GM06990 (cell line): ENCODE data around the gene DMD.

ENCODE experiments used
- DNase-seq: peaks from one replicate; pipeline ENCODE4 v3.0.0-alpha.2; 2011; ENCODE audit not compliant: insufficient read length; ENCODE audit errors: extremely low read depth
- H3K27me3 ChIP-seq: replicated peaks from 2 replicates; pipeline ENCODE4 v1.6.0; 2011; ENCODE audit warnings: low read length; ENCODE audit not compliant: control insufficient read depth, insufficient read depth
- H3K36me3 ChIP-seq: 2 replicates; pipeline ENCODE4 v1.5.1; 2011; ENCODE audit warnings: low read length; ENCODE audit not compliant: control insufficient read depth, insufficient read depth
- H3K4me3 ChIP-seq: replicated peaks from 2 replicates; pipeline ENCODE4 v1.5.1; 2011; ENCODE audit warnings: low read depth, mild to moderate bottlenecking, control low read depth, low read length
- TF ChIP-seq, protein P1 (sequence below): IDR thresholded peaks from 2 replicates; pipeline ENCODE4 v1.5.1; 2011; ENCODE audit warnings: low read length, control low read depth, mild to moderate bottlenecking, inconsistent platforms; ENCODE audit not compliant: insufficient read depth, poor library complexity, severe bottlenecking

The DMD gene

DNA sequence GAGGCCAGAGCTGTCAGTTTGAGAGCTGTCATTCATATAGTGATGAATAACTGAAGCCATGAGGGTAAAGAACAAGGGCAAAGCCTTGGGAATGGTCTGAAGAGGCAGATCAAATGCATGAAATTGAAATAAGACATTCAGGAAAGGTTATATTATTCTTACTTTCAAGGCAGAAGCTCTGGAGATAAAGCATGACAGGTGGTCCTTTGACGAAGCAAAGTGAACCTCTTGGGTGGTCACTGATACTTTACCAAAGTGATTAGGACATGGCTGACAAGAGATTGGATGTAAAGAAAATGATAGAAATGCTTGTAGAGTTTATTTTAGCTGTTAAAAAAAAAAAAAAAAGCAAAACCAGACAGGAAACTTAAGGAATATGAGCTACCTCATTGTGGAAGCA, 1505.5 kb downstream of the DMD start:
- TF ChIP-seq, protein P1, sequence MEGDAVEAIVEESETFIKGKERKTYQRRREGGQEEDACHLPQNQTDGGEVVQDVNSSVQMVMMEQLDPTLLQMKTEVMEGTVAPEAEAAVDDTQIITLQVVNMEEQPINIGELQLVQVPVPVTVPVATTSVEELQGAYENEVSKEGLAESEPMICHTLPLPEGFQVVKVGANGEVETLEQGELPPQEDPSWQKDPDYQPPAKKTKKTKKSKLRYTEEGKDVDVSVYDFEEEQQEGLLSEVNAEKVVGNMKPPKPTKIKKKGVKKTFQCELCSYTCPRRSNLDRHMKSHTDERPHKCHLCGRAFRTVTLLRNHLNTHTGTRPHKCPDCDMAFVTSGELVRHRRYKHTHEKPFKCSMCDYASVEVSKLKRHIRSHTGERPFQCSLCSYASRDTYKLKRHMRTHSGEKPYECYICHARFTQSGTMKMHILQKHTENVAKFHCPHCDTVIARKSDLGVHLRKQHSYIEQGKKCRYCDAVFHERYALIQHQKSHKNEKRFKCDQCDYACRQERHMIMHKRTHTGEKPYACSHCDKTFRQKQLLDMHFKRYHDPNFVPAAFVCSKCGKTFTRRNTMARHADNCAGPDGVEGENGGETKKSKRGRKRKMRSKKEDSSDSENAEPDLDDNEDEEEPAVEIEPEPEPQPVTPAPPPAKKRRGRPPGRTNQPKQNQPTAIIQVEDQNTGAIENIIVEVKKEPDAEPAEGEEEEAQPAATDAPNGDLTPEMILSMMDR: no peak
- DNase-seq: no peak
- Histone ChIP-seq H3K36me3 (no peaks in the 10 kb centered on the region), H3K27me3 (no peaks in the 10 kb centered on the region), H3K4me3 (no peak overlapping the region)

DNA sequence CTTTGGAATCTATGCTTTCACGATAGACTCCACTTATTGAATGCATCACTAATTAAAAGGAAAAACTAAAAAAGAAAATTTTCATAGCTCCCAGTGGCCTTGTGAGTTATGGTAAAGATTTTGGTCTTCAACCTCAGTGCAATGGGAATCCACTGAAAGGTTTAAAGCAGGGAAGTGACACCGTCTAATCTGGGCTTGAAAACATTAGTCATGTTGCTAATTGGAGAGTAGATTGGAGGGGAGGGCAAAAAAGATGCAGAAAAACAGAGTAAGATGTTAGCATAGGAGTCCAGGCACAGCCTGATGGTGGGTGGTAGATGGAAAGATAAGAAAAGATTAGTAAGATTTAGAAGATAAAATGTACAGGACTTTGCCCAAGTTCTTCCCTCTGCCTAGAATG, 1506.4 kb downstream of the DMD start:
- no peaks in the 10 kb centered on the region for H3K27me3 ChIP-seq
- H3K36me3 ChIP-seq: no peaks in the 10 kb centered on the region
- H3K4me3 ChIP-seq: no peak overlapping the region
- TF ChIP-seq, protein P1: no peak
- DNase-seq: no peak

DNA sequence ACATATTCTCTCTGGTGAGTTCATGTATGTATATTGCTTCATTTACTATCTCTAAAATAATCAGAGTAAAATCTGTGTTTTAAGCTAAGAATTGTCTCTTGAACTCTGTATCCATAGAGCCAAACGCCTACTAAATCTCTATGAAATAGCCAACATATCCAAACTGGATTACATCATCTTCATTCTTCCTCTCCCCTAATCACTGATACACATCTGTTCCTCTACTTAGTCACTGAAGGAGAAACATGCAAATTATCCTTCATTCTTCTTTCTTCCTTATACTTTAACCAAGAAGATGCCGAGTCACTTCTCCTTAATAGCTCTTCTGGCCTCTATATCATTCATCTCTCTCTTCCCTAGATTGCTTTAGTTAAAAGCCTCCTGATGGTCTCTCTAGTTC, 1509.1 kb downstream of the DMD start:
- Histone ChIP-seq H3K36me3 (no peaks in the 10 kb centered on the region), H3K27me3 (no peaks in the 10 kb centered on the region), H3K4me3 (no peak overlapping the region)
- DNase-seq: no peak
- TF ChIP-seq, protein P1: no peak

DNA sequence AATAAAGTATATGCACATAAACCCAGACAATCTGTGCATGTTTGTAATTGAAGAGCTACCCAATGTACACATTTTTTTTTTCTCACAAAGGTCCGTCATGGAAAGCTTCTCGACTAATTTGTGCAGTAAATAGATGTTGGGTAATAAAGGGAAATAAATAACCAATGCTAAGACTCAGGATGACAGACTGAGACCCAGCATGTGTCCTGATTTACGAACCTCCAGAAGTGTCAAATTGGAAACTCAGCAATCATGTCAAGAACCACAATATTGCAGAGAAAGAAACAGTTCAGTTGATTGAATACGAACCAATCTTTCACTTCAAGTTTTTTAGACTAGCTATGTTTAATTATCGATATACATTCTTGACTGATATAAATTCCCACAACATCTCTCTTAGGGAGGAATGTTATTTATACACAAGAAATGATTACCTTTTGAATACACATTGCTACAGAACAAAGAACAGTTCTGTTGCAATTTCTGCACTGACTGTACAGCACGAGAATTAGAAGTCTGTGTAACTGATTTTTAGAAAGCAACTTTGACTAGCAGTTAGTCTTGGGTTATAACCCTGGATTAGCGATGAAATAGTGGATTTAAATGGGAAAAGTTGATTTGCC, 1513.9 kb downstream of the DMD start:
- Histone ChIP-seq H3K4me3 (no peak overlapping the region), H3K27me3 (no peaks in the 10 kb centered on the region), H3K36me3 (no peaks in the 10 kb centered on the region)
- TF ChIP-seq, protein P1: no peak
- DNase-seq: no peak

DNA sequence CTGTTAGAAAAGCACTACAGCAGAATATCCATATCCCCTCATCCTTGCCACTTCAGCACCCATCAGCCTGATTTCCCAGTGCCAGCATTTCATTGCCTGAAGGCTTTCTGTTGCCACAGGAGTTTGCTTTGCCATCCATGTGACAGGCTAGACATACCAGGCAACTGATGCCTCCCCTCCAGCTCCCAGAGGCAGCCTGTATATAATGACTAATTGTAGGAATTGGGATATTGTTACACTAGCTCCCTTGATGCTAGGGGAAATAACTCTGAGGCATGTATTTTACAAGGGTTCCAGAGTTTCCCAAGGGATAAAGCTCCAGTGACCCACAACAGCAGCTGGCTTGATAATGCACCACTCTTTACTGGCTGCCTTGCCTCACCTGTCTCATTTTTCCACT, 1531.5 kb downstream of the DMD start:
- TF ChIP-seq, protein P1: no peak
- no peaks in the 10 kb centered on the region for H3K36me3 ChIP-seq
- no peak overlapping the region for H3K4me3 ChIP-seq
- no peaks in the 10 kb centered on the region for H3K27me3 ChIP-seq
- no peak for DNase-seq

DNA sequence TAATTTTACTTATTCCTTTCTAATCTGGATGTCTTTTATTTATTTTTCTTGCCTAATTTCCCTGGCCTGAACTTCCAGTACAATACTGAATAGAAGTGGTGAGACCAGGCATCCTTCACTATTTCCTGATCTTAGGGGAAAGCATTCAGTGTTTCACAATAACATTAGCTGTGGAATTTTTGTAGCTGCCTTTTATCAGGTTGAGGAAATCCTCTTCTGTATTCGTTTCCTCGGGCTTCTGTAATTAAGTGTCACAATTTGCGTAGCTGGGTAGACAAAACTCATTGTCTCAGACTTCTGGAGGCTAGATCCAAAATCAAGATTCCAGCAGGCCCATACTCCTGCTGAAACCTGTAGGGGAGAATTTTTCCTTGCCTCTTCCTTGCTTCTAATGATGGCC, 1541.1 kb downstream of the DMD start:
- Histone ChIP-seq H3K27me3 (no peaks in the 10 kb centered on the region), H3K4me3 (no peak overlapping the region), H3K36me3 (no peaks in the 10 kb centered on the region)
- no peak for DNase-seq
- TF ChIP-seq, protein P1: no peak
